Liver (tissue), 9 donors: Measurements from ENCODE around the gene RTN4. TPM values are rescaled to one million over a fixed set of nuclear protein-coding genes. Genes with fewer than 3 reads are reported as not detected.

ENCODE experiments used
- DNase-seq: peaks from one replicate; pipeline ENCODE4 v3.0.0-alpha.2; 2017; ENCODE audit warnings: low spot score
- H3K27ac ChIP-seq, 2 donors: one replicate each; pipeline ENCODE4 v1.7.0; 2013; ENCODE audit warnings: inconsistent platforms in 2 of 2, low read length in 2 of 2, control low read depth in 1 of 2, low read depth in 1 of 2, mild to moderate bottlenecking in 1 of 2
- H3K27me3 ChIP-seq, 4 donors: one replicate each; pipeline versions ENCODE4 v1.6.1 to v1.7.0; 2013; ENCODE audit warnings: low read length in 3 of 4, inconsistent platforms in 1 of 4, mild to moderate bottlenecking in 1 of 4, moderate library complexity in 1 of 4; ENCODE audit not compliant: control insufficient read depth in 4 of 4, insufficient read depth in 4 of 4
- H3K36me3 ChIP-seq, 4 donors: one replicate each; pipeline versions ENCODE4 v1.6.1 to v1.7.0; 2013; ENCODE audit warnings: low read length in 3 of 4, mild to moderate bottlenecking in 3 of 4, low read depth in 1 of 4, moderate library complexity in 1 of 4; ENCODE audit not compliant: control insufficient read depth in 4 of 4, insufficient read depth in 3 of 4
- H3K4me1 ChIP-seq, 4 donors: one replicate each; pipeline versions ENCODE4 v1.6.1 to v1.7.0; 2013; ENCODE audit warnings: low read length in 3 of 4, mild to moderate bottlenecking in 3 of 4, moderate library complexity in 1 of 4; ENCODE audit not compliant: control insufficient read depth in 4 of 4, insufficient read depth in 4 of 4
- H3K4me3 ChIP-seq, 3 donors: one replicate each; pipeline versions ENCODE4 v1.6.1 to v1.7.0; 2013; ENCODE audit warnings: low read length in 3 of 3, control low read depth in 1 of 3, low read depth in 1 of 3, mild to moderate bottlenecking in 1 of 3
- H3K9ac ChIP-seq, 2 donors: one replicate each; pipeline ENCODE4 v1.7.0; 2013; ENCODE audit warnings: low read length in 2 of 2, mild to moderate bottlenecking in 2 of 2, moderate library complexity in 2 of 2, control low read depth in 1 of 2, low read depth in 1 of 2
- H3K9me3 ChIP-seq, 4 donors: one replicate each; pipeline versions ENCODE4 v1.6.1 to v1.7.0; 2013; ENCODE audit warnings: low read length in 3 of 4; ENCODE audit not compliant: control insufficient read depth in 4 of 4
- ATF3 ChIP-seq: IDR thresholded peaks from 2 replicates; pipeline ENCODE4 v1.6.1; 2016; ENCODE audit warnings: antibody characterized with exemption
- CTCF ChIP-seq: fragments of 150-350 bp; IDR thresholded peaks from 2 replicates; pipeline ENCODE4 v1.5.1; 2017; ENCODE audit warnings: improper control_type of control experiment, low read depth, low read length; ENCODE audit not compliant: missing input control
- EGR1 ChIP-seq, 2 donors: IDR thresholded peaks; 2 replicates each; pipeline ENCODE4 v1.6.1; 2016 to 2018; ENCODE audit warnings: antibody characterized with exemption in 2 of 2, low read depth in 2 of 2
- FOXA1 ChIP-seq: IDR thresholded peaks from 2 replicates; pipeline ENCODE4 v1.6.1; 2016; ENCODE audit warnings: antibody characterized with exemption
- FOXA2 ChIP-seq: IDR thresholded peaks from 2 replicates; pipeline ENCODE4 v1.6.1; 2016; ENCODE audit warnings: antibody characterized with exemption
- GABPA ChIP-seq, 2 donors: IDR thresholded peaks in 1 of 2; conservative IDR thresholded peaks in 1 of 2; 2 replicates each; pipeline ENCODE4 v1.6.1; 2016; ENCODE audit warnings: antibody characterized with exemption in 2 of 2, mild to moderate bottlenecking in 1 of 2, moderate library complexity in 1 of 2
- HNF4A ChIP-seq, 2 donors: conservative IDR thresholded peaks; 2 replicates each; pipeline ENCODE4 v1.6.1; 2016; ENCODE audit warnings: antibody characterized with exemption in 2 of 2, mild to moderate bottlenecking in 2 of 2
- HNF4G ChIP-seq: IDR thresholded peaks from 2 replicates; pipeline ENCODE4 v1.6.1; 2016; ENCODE audit warnings: antibody characterized with exemption
- JUND ChIP-seq, 2 donors: IDR thresholded peaks; 2 replicates each; pipeline ENCODE4 v1.6.1; 2016; ENCODE audit warnings: antibody characterized with exemption in 2 of 2
- MAX ChIP-seq: IDR thresholded peaks from 2 replicates; pipeline ENCODE4 v1.6.1; 2016; ENCODE audit warnings: antibody characterized with exemption
- NR2F2 ChIP-seq: IDR thresholded peaks from 2 replicates; pipeline ENCODE4 v1.6.1; 2016; ENCODE audit warnings: antibody characterized with exemption
- RAD21 ChIP-seq, 2 donors: IDR thresholded peaks; 2 replicates each; pipeline ENCODE4 v1.6.1; 2016; ENCODE audit warnings: antibody characterized with exemption in 2 of 2, mild to moderate bottlenecking in 2 of 2
- RXRA ChIP-seq, 2 donors: IDR thresholded peaks; 2 replicates each; pipeline ENCODE4 v1.6.1; 2017 to 2018; ENCODE audit warnings: antibody characterized with exemption in 2 of 2, mild to moderate bottlenecking in 1 of 2
- SP1 ChIP-seq: IDR thresholded peaks from 2 replicates; pipeline ENCODE4 v1.6.1; 2018; ENCODE audit warnings: antibody characterized with exemption, mild to moderate bottlenecking
- TAF1 ChIP-seq: conservative IDR thresholded peaks from 2 replicates; pipeline ENCODE4 v1.6.1; 2016; ENCODE audit warnings: antibody characterized with exemption, mild to moderate bottlenecking
- YY1 ChIP-seq: IDR thresholded peaks from 2 replicates; pipeline ENCODE4 v1.6.1; 2016; ENCODE audit warnings: antibody characterized with exemption, mild to moderate bottlenecking
- ZBTB33 ChIP-seq: IDR thresholded peaks from 2 replicates; pipeline ENCODE4 v1.6.1; 2016; ENCODE audit warnings: antibody characterized with exemption
- WGBS: extraction: QIAGEN DNeasy Blood & Tissue Kit; methylation state at CpG from one replicate; pipeline ENCODE4 v1.1.7; 2013; 5-methylcytosine and 5-hydroxymethylcytosine counted together
- polyA plus RNA-seq, 2 donors: library from polyadenylated mRNA; stranded (reverse) in 1 of 2; unstranded in 1 of 2; fragments of 200-250 nt in 1 of 2; fragments of >200 nt in 1 of 2; fragmentation: Nextera tagmentation in 1 of 2; extraction: Ambion mirVana in 1 of 2; gene quantifications; one replicate each; pipeline versions ENCODE4 v1.2.1 to v1.2.3, GENCODE V29; 2013 to 2015
- total RNA-seq, 2 donors: library from RNA; depleted of rRNA; stranded (reverse); fragments of >200 nt; gene quantifications; one replicate each; pipeline ENCODE4 v1.2.3, GENCODE V29; 2014
- TF ChIP-seq, protein P1 (sequence below): IDR thresholded peaks from 2 replicates; pipeline ENCODE4 v1.6.1; 2016; ENCODE audit warnings: antibody characterized with exemption, mild to moderate bottlenecking
- donor health status: healthy.
- donor health status: healthy.
- donor health status: healthy.
- donor health status: healthy.
- donor health status: healthy.

The RTN4 gene
- total and polyA plus RNA-seq, 4 donors: 73.5 to 348 (median 151) TPM

GRCh38 chr2:54967269-54967668, 83.0 kb downstream of the RTN4 start:
- Histone ChIP-seq H3K9ac (no peak overlapping the region), H3K4me3 (no peak overlapping the region), H3K4me1 (no peaks in the 10 kb centered on the region), H3K9me3 (no peaks in the 10 kb centered on the region), H3K36me3 (peaks cover 0 to 15% (median 7%) of the 10 kb centered on the region in 4 donors), H3K27ac (no peak overlapping the region), H3K27me3 (no peaks in the 10 kb centered on the region)
- no peak for TF ChIP-seq JUND (IDR thresholded peaks at IDR 0.05)
- TF ChIP-seq RXRA (IDR thresholded peaks at IDR 0.05): no peak
- TF ChIP-seq ZBTB33: no peak
- TF ChIP-seq NR2F2: no peak
- TF ChIP-seq GABPA (IDR thresholded peaks at IDR 0.05 in 1 of 2, conservative IDR thresholded peaks at IDR 0.05 in 1 of 2): no peak
- no peak for TF ChIP-seq ATF3
- no peak for TF ChIP-seq MAX
- TF ChIP-seq SP1: no peak
- no peak for TF ChIP-seq HNF4G
- no peak for TF ChIP-seq HNF4A (conservative IDR thresholded peaks at IDR 0.05)
- TF ChIP-seq YY1: no peak
- TF ChIP-seq FOXA2: no peak
- TF ChIP-seq, protein P1, sequence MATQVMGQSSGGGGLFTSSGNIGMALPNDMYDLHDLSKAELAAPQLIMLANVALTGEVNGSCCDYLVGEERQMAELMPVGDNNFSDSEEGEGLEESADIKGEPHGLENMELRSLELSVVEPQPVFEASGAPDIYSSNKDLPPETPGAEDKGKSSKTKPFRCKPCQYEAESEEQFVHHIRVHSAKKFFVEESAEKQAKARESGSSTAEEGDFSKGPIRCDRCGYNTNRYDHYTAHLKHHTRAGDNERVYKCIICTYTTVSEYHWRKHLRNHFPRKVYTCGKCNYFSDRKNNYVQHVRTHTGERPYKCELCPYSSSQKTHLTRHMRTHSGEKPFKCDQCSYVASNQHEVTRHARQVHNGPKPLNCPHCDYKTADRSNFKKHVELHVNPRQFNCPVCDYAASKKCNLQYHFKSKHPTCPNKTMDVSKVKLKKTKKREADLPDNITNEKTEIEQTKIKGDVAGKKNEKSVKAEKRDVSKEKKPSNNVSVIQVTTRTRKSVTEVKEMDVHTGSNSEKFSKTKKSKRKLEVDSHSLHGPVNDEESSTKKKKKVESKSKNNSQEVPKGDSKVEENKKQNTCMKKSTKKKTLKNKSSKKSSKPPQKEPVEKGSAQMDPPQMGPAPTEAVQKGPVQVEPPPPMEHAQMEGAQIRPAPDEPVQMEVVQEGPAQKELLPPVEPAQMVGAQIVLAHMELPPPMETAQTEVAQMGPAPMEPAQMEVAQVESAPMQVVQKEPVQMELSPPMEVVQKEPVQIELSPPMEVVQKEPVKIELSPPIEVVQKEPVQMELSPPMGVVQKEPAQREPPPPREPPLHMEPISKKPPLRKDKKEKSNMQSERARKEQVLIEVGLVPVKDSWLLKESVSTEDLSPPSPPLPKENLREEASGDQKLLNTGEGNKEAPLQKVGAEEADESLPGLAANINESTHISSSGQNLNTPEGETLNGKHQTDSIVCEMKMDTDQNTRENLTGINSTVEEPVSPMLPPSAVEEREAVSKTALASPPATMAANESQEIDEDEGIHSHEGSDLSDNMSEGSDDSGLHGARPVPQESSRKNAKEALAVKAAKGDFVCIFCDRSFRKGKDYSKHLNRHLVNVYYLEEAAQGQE: no peak
- TF ChIP-seq FOXA1: no peak
- no peak for TF ChIP-seq TAF1
- no peak for TF ChIP-seq CTCF
- TF ChIP-seq RAD21 (IDR thresholded peaks at IDR 0.05): no peak
- no peak for TF ChIP-seq EGR1 (IDR thresholded peaks at IDR 0.05; ENCODE audit: low read depth in 2 of 2)
- DNase-seq: no peak
- 84% methylated on average over 4 of the region's 4 CpGs for WGBS
